ENCODE data around the gene GRK1. TPM values are rescaled to one million over a fixed set of nuclear protein-coding genes. Genes with fewer than 3 reads are reported as not detected.

The GRK1 gene
- total and polyA plus RNA-seq, 2 donors = 0.11 to 0.14 TPM

GRCh38 chr13:113728571-113729054, 61.6 kb downstream of the GRK1 start:
- 95% methylated on average over 16 of the region's 16 CpGs for WGBS
- no peaks in the 10 kb centered on the region for H3K36me3 ChIP-seq (ENCODE audit: control insufficient read depth in 2 of 2, insufficient read depth in 2 of 2, low read length in 1 of 2)
- no peak overlapping the region for H3K4me3 ChIP-seq (ENCODE audit: low read length in 2 of 2)
- peaks cover 0 to 18% of the 10 kb centered on the region in 2 donors for H3K9me3 ChIP-seq (ENCODE audit: control insufficient read depth in 2 of 2, insufficient read depth in 1 of 2, low read length in 1 of 2)
- DNase-seq (ENCODE audit: low read depth in 6 of 9, low spot score in 9 of 9) = no peak
- H3K27me3 ChIP-seq (ENCODE audit: control insufficient read depth in 2 of 2, insufficient read depth in 1 of 2, low read length in 1 of 2) = peaks cover 9 to 45% of the 10 kb centered on the region in 2 donors
- peaks cover 0 to 16% of the 10 kb centered on the region in 2 donors for H3K4me1 ChIP-seq (ENCODE audit: control insufficient read depth in 2 of 2, insufficient read depth in 2 of 2, low read length in 2 of 2)
- H3K27ac ChIP-seq (ENCODE audit: low read depth in 1 of 2, low read length in 1 of 2) = no peak overlapping the region

GRCh38 chr13:113729187-113730019, 62.4 kb downstream of the GRK1 start:
- Histone ChIP-seq H3K4me1 (ENCODE audit: control insufficient read depth in 2 of 2, insufficient read depth in 2 of 2, low read length in 2 of 2) (peaks cover 0 to 14% of the 10 kb centered on the region in 2 donors), H3K36me3 (ENCODE audit: control insufficient read depth in 2 of 2, insufficient read depth in 2 of 2, low read length in 1 of 2) (no peaks in the 10 kb centered on the region), H3K27me3 (ENCODE audit: control insufficient read depth in 2 of 2, insufficient read depth in 1 of 2, low read length in 1 of 2) (peaks cover 9 to 45% of the 10 kb centered on the region in 2 donors), H3K27ac (ENCODE audit: low read depth in 1 of 2, low read length in 1 of 2) (no peak overlapping the region), H3K9me3 (ENCODE audit: control insufficient read depth in 2 of 2, insufficient read depth in 1 of 2, low read length in 1 of 2) (peaks cover 0 to 18% of the 10 kb centered on the region in 2 donors), H3K4me3 (ENCODE audit: low read length in 2 of 2) (no peak overlapping the region)
- no peak for DNase-seq (ENCODE audit: low read depth in 6 of 9, low spot score in 9 of 9)
- WGBS = 72% methylated on average over 34 of the region's 34 CpGs

GRCh38 chr13:113730258-113730691, 63.3 kb downstream of the GRK1 start:
- Histone ChIP-seq H3K27me3 (ENCODE audit: control insufficient read depth in 2 of 2, insufficient read depth in 1 of 2, low read length in 1 of 2) (peaks cover 9 to 45% of the 10 kb centered on the region in 2 donors), H3K27ac (ENCODE audit: low read depth in 1 of 2, low read length in 1 of 2) (no peak overlapping the region), H3K4me3 (ENCODE audit: low read length in 2 of 2) (no peak overlapping the region), H3K9me3 (ENCODE audit: control insufficient read depth in 2 of 2, insufficient read depth in 1 of 2, low read length in 1 of 2) (peaks cover 0 to 18% of the 10 kb centered on the region in 2 donors), H3K36me3 (ENCODE audit: control insufficient read depth in 2 of 2, insufficient read depth in 2 of 2, low read length in 1 of 2) (no peaks in the 10 kb centered on the region), H3K4me1 (ENCODE audit: control insufficient read depth in 2 of 2, insufficient read depth in 2 of 2, low read length in 2 of 2) (peaks cover 0 to 7% of the 10 kb centered on the region in 2 donors)
- WGBS = 68% methylated on average over 21 of the region's 21 CpGs
- DNase-seq (ENCODE audit: low read depth in 6 of 9, low spot score in 9 of 9) = no peak

- Histone ChIP-seq H3K4me3 (ENCODE audit: low read length in 2 of 2) (no peak overlapping the region), H3K9me3 (ENCODE audit: control insufficient read depth in 2 of 2, insufficient read depth in 1 of 2, low read length in 1 of 2) (peaks cover 0 to 18% of the 10 kb centered on the region in 2 donors)
- DNase-seq (ENCODE audit: low read depth in 6 of 9, low spot score in 9 of 9) = no peak
These were observed 63.8 kb downstream of the GRK1 start for GRCh38 chr13:113730831-113731191.

GRCh38 chr13:113731192-113732175, 64.5 kb downstream of the GRK1 start:
- no peak for DNase-seq (ENCODE audit: low read depth in 6 of 9, low spot score in 9 of 9)
- H3K27me3 ChIP-seq (ENCODE audit: control insufficient read depth in 2 of 2, insufficient read depth in 1 of 2, low read length in 1 of 2) = peaks cover 9 to 45% of the 10 kb centered on the region in 2 donors
- no peaks in the 10 kb centered on the region for H3K36me3 ChIP-seq (ENCODE audit: control insufficient read depth in 2 of 2, insufficient read depth in 2 of 2, low read length in 1 of 2)
- WGBS = 89% methylated on average over 32 of the region's 32 CpGs
- peaks cover 8 to 16% of the 10 kb centered on the region in 2 donors for H3K4me1 ChIP-seq (ENCODE audit: control insufficient read depth in 2 of 2, insufficient read depth in 2 of 2, low read length in 2 of 2)
- H3K27ac ChIP-seq (ENCODE audit: low read depth in 1 of 2, low read length in 1 of 2) = no peak overlapping the region
- H3K4me3 ChIP-seq (ENCODE audit: low read length in 2 of 2) = no peak overlapping the region
- peaks cover 0 to 16% of the 10 kb centered on the region in 2 donors for H3K9me3 ChIP-seq (ENCODE audit: control insufficient read depth in 2 of 2, insufficient read depth in 1 of 2, low read length in 1 of 2)

More at GRCh38 chr13:113730831-113731191, 63.8 kb downstream of the GRK1 start:
- WGBS = 85% methylated on average over 4 of the region's 4 CpGs
- H3K4me1 ChIP-seq (ENCODE audit: control insufficient read depth in 2 of 2, insufficient read depth in 2 of 2, low read length in 2 of 2) = peaks cover 1 to 12% of the 10 kb centered on the region in 2 donors
- H3K36me3 ChIP-seq (ENCODE audit: control insufficient read depth in 2 of 2, insufficient read depth in 2 of 2, low read length in 1 of 2) = no peaks in the 10 kb centered on the region
- peaks cover 9 to 45% of the 10 kb centered on the region in 2 donors for H3K27me3 ChIP-seq (ENCODE audit: control insufficient read depth in 2 of 2, insufficient read depth in 1 of 2, low read length in 1 of 2)
- no peak overlapping the region for H3K27ac ChIP-seq (ENCODE audit: low read depth in 1 of 2, low read length in 1 of 2)

- Histone ChIP-seq H3K27me3 (ENCODE audit: control insufficient read depth in 2 of 2, insufficient read depth in 1 of 2, low read length in 1 of 2) (peaks cover 9 to 45% of the 10 kb centered on the region in 2 donors), H3K27ac (ENCODE audit: low read depth in 1 of 2, low read length in 1 of 2) (no peak overlapping the region), H3K9me3 (ENCODE audit: control insufficient read depth in 2 of 2, insufficient read depth in 1 of 2, low read length in 1 of 2) (peaks cover 0 to 7% of the 10 kb centered on the region in 2 donors), H3K4me3 (ENCODE audit: low read length in 2 of 2) (no peak overlapping the region), H3K4me1 (ENCODE audit: control insufficient read depth in 2 of 2, insufficient read depth in 2 of 2, low read length in 2 of 2) (peaks cover 13 to 18% of the 10 kb centered on the region in 2 donors), H3K36me3 (ENCODE audit: control insufficient read depth in 2 of 2, insufficient read depth in 2 of 2, low read length in 1 of 2) (no peaks in the 10 kb centered on the region)
- DNase-seq (ENCODE audit: low read depth in 6 of 9, low spot score in 9 of 9) = no peak
- 65% methylated on average over 29 of the region's 29 CpGs for WGBS
These were observed 65.3 kb downstream of the GRK1 start for GRCh38 chr13:113732176-113732960.

- 90% methylated on average over 55 of the region's 55 CpGs for WGBS
- no peak overlapping the region for H3K4me3 ChIP-seq (ENCODE audit: low read length in 2 of 2)
- H3K27me3 ChIP-seq (ENCODE audit: control insufficient read depth in 2 of 2, insufficient read depth in 1 of 2, low read length in 1 of 2) = peaks cover 9 to 44% of the 10 kb centered on the region in 2 donors
- H3K4me1 ChIP-seq (ENCODE audit: control insufficient read depth in 2 of 2, insufficient read depth in 2 of 2, low read length in 2 of 2) = peaks cover 13 to 18% of the 10 kb centered on the region in 2 donors
- H3K36me3 ChIP-seq (ENCODE audit: control insufficient read depth in 2 of 2, insufficient read depth in 2 of 2, low read length in 1 of 2) = no peaks in the 10 kb centered on the region
- peaks cover 0 to 4% of the 10 kb centered on the region in 2 donors for H3K9me3 ChIP-seq (ENCODE audit: control insufficient read depth in 2 of 2, insufficient read depth in 1 of 2, low read length in 1 of 2)
- no peak for DNase-seq (ENCODE audit: low read depth in 6 of 9, low spot score in 9 of 9)
- no peak overlapping the region for H3K27ac ChIP-seq (ENCODE audit: low read depth in 1 of 2, low read length in 1 of 2)
These were observed 66.2 kb downstream of the GRK1 start for GRCh38 chr13:113732961-113733950.
